MCF 10A (cell line): Measurements from ENCODE around the gene GRN. TPM values are rescaled to one million over a fixed set of nuclear protein-coding genes. Genes with fewer than 3 reads are reported as not detected.
A peak's percentile ranks its signal among the peaks of the same experiment; 100 is the strongest.

Experiments used
- BruUV-seq: library from RNA; stranded (reverse); fragments of 400-500 nt; replicated peaks from 2 replicates; lab custom pipeline; 2021; lab: Mats Ljungman, UMichigan
- CTCF ChIA-PET: fragments of 300-600 bp; sonication (Branson Sonifier 250); formaldehyde crosslinking; extraction: SDS; loops from one replicate; lab custom pipeline; 2021; ENCODE audit warnings: antibody characterized with exemption, inconsistent platforms; lab: Yijun Ruan, JAX
- POLR2A ChIA-PET: fragments of 300-600, 350-650 bp; sonication (Branson Sonifier 250); formaldehyde crosslinking; extraction: SDS; loops from one replicate; lab custom pipeline; 2020; ENCODE audit warnings: antibody characterized with exemption, inconsistent platforms; lab: Yijun Ruan, JAX
- DNase-seq: peaks from one replicate; pipeline ENCODE4 v3.0.0-alpha.2; 2018; ENCODE audit not compliant: unreplicated experiment
- H3K27ac Mint-ChIP-seq: one replicate; pipeline ENCODE4 v1.8.0; 2022; ENCODE audit warnings: mild to moderate bottlenecking, low read depth, mixed read lengths; ENCODE audit not compliant: unreplicated experiment
- H3K27me3 Mint-ChIP-seq: one replicate; pipeline ENCODE4 v1.8.0; 2022; ENCODE audit warnings: mixed read lengths; ENCODE audit not compliant: insufficient read depth, unreplicated experiment
- H3K36me3 Mint-ChIP-seq: one replicate; pipeline ENCODE4 v1.8.0; 2022; ENCODE audit warnings: mild to moderate bottlenecking, moderate library complexity, mixed read lengths; ENCODE audit not compliant: insufficient read depth, unreplicated experiment
- H3K4me1 Mint-ChIP-seq: one replicate; pipeline ENCODE4 v1.8.0; 2022; ENCODE audit warnings: mixed read lengths; ENCODE audit not compliant: insufficient read depth, unreplicated experiment
- H3K4me3 Mint-ChIP-seq: one replicate; pipeline ENCODE4 v1.8.0; 2022; ENCODE audit warnings: mild to moderate bottlenecking, moderate library complexity, mixed read lengths; ENCODE audit not compliant: unreplicated experiment
- H3K9me3 Mint-ChIP-seq: one replicate; pipeline ENCODE4 v1.8.0; 2022; ENCODE audit warnings: mixed read lengths; ENCODE audit not compliant: unreplicated experiment
- intact Hi-C: fragments of 100-400 bp; cut with micrococcal nuclease; formaldehyde crosslinking; loops from 2 replicates; pipeline ENCODE4 v1.14.1; 2022
- total RNA-seq: library from RNA; stranded (reverse); gene quantifications from 2 replicates; pipeline ENCODE4 v1.2.3, GENCODE V29; 2022
- TF ChIP-seq, protein P1 (sequence below): fragments of 200-600 bp; IDR thresholded peaks from one replicate; pipeline ENCODE4 v1.8.0; 2022; ENCODE audit warnings: antibody characterized with exemption, mild to moderate bottlenecking; ENCODE audit not compliant: unreplicated experiment

GRN gene
- total RNA-seq, 1 experiment from 2014 or later: 143 TPM

DNA sequence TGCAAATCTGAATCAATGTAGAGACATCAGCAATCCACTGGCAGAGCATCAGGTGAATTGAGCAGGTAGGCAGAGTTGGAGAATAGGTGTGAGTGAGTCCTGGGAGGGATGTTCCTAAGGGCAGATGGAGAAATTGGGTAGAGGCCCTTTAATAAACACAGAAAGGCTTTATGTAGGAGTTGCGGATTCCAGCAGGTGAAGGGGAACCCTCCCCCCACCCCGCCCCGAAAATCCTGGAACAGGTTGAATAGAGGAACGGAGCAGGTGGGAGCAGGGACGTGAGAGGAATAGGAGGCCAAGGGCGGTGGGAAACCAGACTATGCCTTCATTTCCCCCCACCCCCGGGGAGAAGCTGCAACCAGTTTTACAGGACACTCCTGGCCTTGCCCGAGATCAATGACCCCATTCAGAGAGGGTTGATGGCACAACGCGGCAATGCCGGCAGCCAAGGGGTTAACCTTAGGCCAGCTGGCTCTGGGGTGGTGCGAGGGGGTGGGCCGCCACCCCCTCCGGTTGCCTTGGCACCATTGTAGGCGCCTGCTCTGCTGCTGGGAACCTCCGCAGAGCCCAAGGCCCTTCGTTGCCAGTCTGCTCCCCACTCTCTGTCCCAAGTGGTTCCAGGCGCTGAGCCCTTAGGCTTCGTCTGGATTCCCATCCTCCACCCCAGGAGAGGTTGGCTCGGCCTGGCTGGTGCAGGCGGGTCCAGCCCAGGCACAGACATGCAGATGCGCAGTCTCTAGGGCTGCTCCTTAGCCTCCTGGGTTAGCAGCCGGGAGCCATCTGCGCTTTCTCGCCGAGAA, 37.5 kb upstream of the GRN start:
- CTCF ChIA-PET: interaction anchor here (0.6 kb wide), 2 partner anchors 58 to 104 kb away, joined by 3 read pairs; no protein-coding TSS in a partner anchor
- Mint-ChIP-seq H3K27ac (no peak overlapping the region), H3K9me3 (no peaks in the 10 kb centered on the region), H3K36me3 (no peaks in the 10 kb centered on the region), H3K27me3 (peaks cover 15% of the 10 kb centered on the region), H3K4me3 (peak overlapping the region; percentile 68), H3K4me1 (peaks cover 10% of the 10 kb centered on the region)
- intact Hi-C loops: loop anchor here (5.0 kb wide), 1 partner anchor 70 kb away; no protein-coding TSS in a partner anchor
- POLR2A ChIA-PET: interaction anchor here (0.8 to 1.9 kb wide), 2 partner anchors 37 to 87 kb away, joined by 3 to 11 read pairs; partner anchors contain the start of gene UBTF
- peak; percentile 36 for DNase-seq
- BruUV-seq: no TSS peak
- TF ChIP-seq, protein P1, sequence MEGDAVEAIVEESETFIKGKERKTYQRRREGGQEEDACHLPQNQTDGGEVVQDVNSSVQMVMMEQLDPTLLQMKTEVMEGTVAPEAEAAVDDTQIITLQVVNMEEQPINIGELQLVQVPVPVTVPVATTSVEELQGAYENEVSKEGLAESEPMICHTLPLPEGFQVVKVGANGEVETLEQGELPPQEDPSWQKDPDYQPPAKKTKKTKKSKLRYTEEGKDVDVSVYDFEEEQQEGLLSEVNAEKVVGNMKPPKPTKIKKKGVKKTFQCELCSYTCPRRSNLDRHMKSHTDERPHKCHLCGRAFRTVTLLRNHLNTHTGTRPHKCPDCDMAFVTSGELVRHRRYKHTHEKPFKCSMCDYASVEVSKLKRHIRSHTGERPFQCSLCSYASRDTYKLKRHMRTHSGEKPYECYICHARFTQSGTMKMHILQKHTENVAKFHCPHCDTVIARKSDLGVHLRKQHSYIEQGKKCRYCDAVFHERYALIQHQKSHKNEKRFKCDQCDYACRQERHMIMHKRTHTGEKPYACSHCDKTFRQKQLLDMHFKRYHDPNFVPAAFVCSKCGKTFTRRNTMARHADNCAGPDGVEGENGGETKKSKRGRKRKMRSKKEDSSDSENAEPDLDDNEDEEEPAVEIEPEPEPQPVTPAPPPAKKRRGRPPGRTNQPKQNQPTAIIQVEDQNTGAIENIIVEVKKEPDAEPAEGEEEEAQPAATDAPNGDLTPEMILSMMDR: no peak

DNA sequence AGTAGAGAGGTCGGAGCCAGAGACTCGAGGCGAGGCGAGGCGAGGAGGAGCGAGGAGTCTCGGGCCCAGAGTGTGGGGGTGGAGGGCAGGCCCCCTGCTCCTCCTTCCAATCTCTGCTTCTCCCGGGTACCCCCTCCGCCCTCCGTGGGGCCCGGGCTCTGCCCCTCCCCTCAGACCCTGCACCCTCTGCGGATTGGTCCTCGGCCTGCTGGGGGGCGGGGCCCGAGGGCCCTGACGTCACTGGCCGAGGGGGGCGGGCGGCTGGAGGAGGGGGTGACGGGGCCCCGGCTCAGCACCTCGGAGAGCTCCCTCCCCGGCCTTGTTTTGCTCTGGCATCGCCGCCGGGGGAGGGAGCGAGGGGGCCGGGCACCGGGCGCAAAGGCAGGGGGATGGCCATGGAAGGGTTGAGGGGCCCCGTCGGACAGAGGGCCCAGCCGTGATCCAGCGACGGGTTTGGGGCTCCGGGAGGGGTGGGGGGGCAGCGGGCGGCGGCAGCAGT, 36.7 kb upstream of the GRN start, which contains the start of gene RUNDC3A:
TSS of gene RUNDC3A (plus strand) at position 282 of the 499 bp plus-strand sequence. CDS start 232 bp downstream, outside the sequence.
- ChIA-PET CTCF (interaction anchor here (0.6 to 1.4 kb wide), 5 partner anchors 50 to 106 kb away, joined by 3 to 4 read pairs (median 3); no protein-coding TSS in a partner anchor), POLR2A (interaction anchor here (0.8 to 1.9 kb wide), 2 partner anchors 36 to 88 kb away, joined by 3 to 11 read pairs; partner anchors contain the start of gene UBTF)
- no peak within 1 kb of the TSS for H3K27ac Mint-ChIP-seq
- no TSS peak for BruUV-seq
- TF ChIP-seq, protein P1: no peak
- peak within 1 kb of the TSS; percentile 68 for H3K4me3 Mint-ChIP-seq
- no peaks in the 10 kb centered on the region for H3K9me3 Mint-ChIP-seq
- DNase-seq: peak; percentile 71
- H3K27me3 Mint-ChIP-seq: peaks cover 15% of the 10 kb centered on the region
- H3K4me1 Mint-ChIP-seq: peaks cover 10% of the 10 kb centered on the region
- intact Hi-C loops: loop anchor here (5.0 kb wide), 1 partner anchor 71 kb away; no protein-coding TSS in a partner anchor
- no peaks in the 10 kb centered on the region for H3K36me3 Mint-ChIP-seq

DNA sequence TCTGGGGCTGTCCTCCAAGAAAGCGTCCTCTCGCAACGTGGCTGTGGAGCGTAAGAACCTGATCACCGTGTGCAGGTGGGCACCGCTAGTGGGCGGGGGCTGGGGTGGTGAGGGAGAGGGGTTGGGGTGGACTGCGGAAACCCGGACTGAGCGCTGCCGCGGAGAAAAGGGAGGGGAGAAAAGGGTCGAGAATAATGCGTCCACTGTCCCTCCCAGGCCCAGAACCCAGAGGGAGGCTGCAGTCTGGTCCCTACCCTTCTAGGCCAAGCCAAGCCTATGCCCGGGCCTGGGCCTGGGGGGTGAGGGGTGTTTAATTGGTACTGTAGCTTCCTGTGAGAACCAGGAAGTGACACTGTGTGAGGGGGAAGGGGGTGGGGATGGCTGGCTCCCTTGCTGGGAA, 36.2 kb upstream of the GRN start:
- Mint-ChIP-seq H3K4me3 (no peak overlapping the region), H3K27ac (no peak overlapping the region), H3K27me3 (peaks cover 15% of the 10 kb centered on the region), H3K9me3 (no peaks in the 10 kb centered on the region), H3K4me1 (peaks cover 10% of the 10 kb centered on the region), H3K36me3 (no peaks in the 10 kb centered on the region)
- BruUV-seq: no TSS peak
- no peak for DNase-seq
- TF ChIP-seq, protein P1: no peak
- CTCF ChIA-PET: interaction anchor here (0.6 to 1.4 kb wide), 5 partner anchors 50 to 107 kb away, joined by 3 to 4 read pairs (median 3); no protein-coding TSS in a partner anchor
- intact Hi-C loops: loop anchor here (5.0 kb wide), 1 partner anchor 72 kb away; no protein-coding TSS in a partner anchor
- POLR2A ChIA-PET: interaction anchor here (0.8 to 1.9 kb wide), 3 partner anchors 22 to 88 kb away, joined by 3 to 11 read pairs (median 6); partner anchors contain the start of gene UBTF
